ENCODE measurements around the gene RTN1.

RTN1 gene

DNA sequence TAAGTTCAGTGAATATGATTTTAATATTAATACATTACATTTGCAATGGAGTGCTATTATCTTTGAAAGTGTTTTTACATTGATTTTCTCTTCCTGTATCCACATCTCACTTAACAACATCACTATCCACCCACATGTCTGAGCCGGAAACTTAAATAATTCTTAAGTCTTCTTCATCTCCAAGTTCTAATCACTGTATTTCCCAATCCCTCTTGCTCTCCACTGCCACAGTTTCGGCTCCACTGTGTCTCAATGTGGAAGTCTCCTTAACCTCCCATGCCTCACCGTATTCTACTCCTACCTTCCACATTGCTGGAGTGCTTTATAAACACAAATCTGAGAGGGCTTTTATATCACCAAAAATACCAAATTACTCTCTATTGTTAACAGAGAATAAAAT lies 25.3 kb downstream of the RTN1 start:
- DNase-seq: no peak
- Histone ChIP-seq H3K9me3 (no peaks in the 10 kb centered on the region), H3K27me3 (no peaks in the 10 kb centered on the region), H3K27ac (no peak overlapping the region), H3K4me1 (peaks cover 0 to 6% (median 0%) of the 10 kb centered on the region in 4 donors), H3K36me3 (no peaks in the 10 kb centered on the region), H3K4me3 (no peak overlapping the region)
- TF ChIP-seq, protein P1, sequence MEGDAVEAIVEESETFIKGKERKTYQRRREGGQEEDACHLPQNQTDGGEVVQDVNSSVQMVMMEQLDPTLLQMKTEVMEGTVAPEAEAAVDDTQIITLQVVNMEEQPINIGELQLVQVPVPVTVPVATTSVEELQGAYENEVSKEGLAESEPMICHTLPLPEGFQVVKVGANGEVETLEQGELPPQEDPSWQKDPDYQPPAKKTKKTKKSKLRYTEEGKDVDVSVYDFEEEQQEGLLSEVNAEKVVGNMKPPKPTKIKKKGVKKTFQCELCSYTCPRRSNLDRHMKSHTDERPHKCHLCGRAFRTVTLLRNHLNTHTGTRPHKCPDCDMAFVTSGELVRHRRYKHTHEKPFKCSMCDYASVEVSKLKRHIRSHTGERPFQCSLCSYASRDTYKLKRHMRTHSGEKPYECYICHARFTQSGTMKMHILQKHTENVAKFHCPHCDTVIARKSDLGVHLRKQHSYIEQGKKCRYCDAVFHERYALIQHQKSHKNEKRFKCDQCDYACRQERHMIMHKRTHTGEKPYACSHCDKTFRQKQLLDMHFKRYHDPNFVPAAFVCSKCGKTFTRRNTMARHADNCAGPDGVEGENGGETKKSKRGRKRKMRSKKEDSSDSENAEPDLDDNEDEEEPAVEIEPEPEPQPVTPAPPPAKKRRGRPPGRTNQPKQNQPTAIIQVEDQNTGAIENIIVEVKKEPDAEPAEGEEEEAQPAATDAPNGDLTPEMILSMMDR (IDR thresholded peaks at IDR 0.05): no peak
- intact Hi-C loops (cut with DNase I; ENCODE audit: low total_unique reads): no loop called here

DNA sequence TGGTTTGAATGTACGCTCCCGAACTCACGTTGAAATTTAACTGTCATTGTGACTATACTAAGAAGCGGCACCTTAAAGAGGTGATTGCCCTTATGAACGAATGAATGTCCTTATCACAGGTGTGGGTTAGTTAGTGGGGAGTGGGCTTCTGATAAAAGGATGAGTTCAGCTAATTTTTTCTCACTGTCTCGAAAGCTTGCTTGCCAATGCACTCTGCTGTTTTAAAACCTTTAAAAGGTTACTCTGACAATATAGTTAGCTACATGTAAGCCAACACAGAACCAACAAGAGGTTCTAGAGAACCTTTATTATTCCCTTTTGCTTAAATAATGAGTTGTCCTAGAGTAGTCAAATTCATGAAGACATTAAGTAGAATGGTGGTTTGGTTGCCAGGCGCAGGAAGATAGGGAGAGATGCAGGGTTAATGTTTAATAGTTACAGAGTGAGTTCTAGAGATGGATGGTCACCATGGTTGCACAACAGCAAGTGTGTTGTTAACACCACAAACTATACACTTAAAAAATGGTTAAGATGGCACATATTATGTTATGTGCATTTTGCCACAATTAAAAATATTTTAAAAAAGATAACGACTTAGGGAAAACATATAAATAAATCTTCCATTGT lies 26.3 kb downstream of the RTN1 start:
- no peak for DNase-seq
- Histone ChIP-seq H3K27ac (no peak overlapping the region), H3K9me3 (no peaks in the 10 kb centered on the region), H3K4me3 (no peak overlapping the region), H3K4me1 (peaks cover 0 to 3% (median 0%) of the 10 kb centered on the region in 4 donors), H3K27me3 (no peaks in the 10 kb centered on the region), H3K36me3 (no peaks in the 10 kb centered on the region)
- intact Hi-C loops (cut with DNase I; ENCODE audit: low total_unique reads): no loop called here
- TF ChIP-seq, protein P1 (IDR thresholded peaks at IDR 0.05): no peak

DNA sequence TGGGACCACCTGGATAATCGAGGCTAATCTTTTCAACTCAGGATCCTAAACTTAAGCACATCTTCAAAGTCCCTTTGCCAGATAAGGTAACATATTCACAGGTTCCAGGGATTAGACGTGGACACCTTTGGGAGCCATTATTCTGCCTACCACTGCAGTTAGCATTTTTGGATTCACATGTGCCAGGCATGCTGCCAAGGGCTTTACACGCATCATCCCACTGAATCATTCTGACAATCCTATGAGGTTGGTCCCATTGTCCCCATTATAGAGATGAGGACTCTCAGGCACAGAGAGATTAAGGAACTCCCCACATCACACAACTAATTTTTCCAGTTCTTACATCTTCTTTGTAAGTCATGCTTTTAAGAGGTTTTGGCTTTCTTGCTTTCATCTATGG lies 34.5 kb downstream of the RTN1 start:
- Histone ChIP-seq H3K9me3 (no peaks in the 10 kb centered on the region), H3K27ac (no peak overlapping the region), H3K4me1 (no peaks in the 10 kb centered on the region), H3K27me3 (no peaks in the 10 kb centered on the region), H3K36me3 (no peaks in the 10 kb centered on the region), H3K4me3 (no peak overlapping the region)
- intact Hi-C loops (cut with DNase I; ENCODE audit: low total_unique reads): no loop called here
- no peak for DNase-seq
- TF ChIP-seq, protein P1 (IDR thresholded peaks at IDR 0.05): no peak

DNA sequence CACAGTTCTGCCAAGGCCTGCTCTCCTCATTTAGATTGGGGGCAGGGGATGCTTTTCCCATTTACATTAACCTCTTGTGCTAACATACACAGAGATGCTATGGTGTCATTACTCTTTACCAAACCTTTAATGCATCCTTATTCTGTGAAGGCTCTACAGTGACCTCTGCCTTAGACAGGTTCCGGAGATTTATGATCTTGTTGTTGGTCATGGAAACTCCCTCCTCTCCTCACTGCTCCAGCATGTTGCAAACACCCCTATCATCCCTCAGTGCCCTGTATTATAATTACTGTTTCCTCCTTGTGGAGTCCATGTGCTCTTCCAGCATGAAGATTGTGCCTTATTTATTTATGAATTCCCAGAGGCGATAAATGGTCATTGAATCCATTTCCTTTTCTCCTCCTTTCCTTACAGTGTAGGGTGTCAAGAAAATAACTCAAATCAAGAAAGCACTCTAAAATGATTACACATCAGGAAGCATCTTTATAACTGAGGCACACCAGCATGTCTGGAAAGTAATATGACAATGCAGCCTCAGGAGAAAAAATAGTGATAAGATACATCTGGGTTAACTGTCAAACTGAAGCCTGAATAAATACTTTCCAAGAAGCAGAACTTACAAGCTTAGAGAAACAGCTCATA lies 37.8 kb downstream of the RTN1 start:
- no peak for DNase-seq
- Histone ChIP-seq H3K27me3 (no peaks in the 10 kb centered on the region), H3K9me3 (no peaks in the 10 kb centered on the region), H3K36me3 (no peaks in the 10 kb centered on the region), H3K27ac (no peak overlapping the region), H3K4me1 (peaks cover 0 to 16% (median 6%) of the 10 kb centered on the region in 4 donors), H3K4me3 (no peak overlapping the region)
- intact Hi-C loops (cut with DNase I; ENCODE audit: low total_unique reads): no loop called here
- TF ChIP-seq, protein P1 (IDR thresholded peaks at IDR 0.05): no peak

- TF ChIP-seq, protein P1 (IDR thresholded peaks at IDR 0.05): no peak
- no peaks in the 10 kb centered on the region for H3K9me3 ChIP-seq
- H3K27me3 ChIP-seq: no peaks in the 10 kb centered on the region
- no peak for DNase-seq
- no peak overlapping the region for H3K4me3 ChIP-seq
- intact Hi-C loops (cut with DNase I; ENCODE audit: low total_unique reads): no loop called here
- H3K4me1 ChIP-seq: peaks cover 0 to 16% (median 6%) of the 10 kb centered on the region in 4 donors
- no peaks in the 10 kb centered on the region for H3K36me3 ChIP-seq
- H3K27ac ChIP-seq: no peak overlapping the region
Measured at GRCh38 chr14:59831121-59831730, 39.4 kb downstream of the RTN1 start.
